Measurements from ENCODE around the gene TARDBP. TPM values are rescaled to one million over a fixed set of nuclear protein-coding genes. Genes with fewer than 3 reads are reported as not detected.

Gene TARDBP
- 253 and 268 TPM in 2 replicates for total RNA-seq
- long read RNA-seq, full-length matches to known transcripts: 552 of 608 reads
- long read RNA-seq, partial matches to known transcripts: 28 of 608 reads
- long read RNA-seq, other reads (novel, unspliced or antisense): 28 of 608 reads

GRCh38 chr1:11012260-11013159, at the start of gene TARDBP:
Gene TARDBP (plus strand): TSS chr1:11012654. CDS start chr1:11013728, 1,074 bp downstream.
- Mint-ChIP-seq H3K36me3 (ENCODE audit: low read depth) (peaks cover 11% of the 10 kb centered on the region), H3K27ac (ENCODE audit: unreplicated experiment) (peak within 1 kb of the TSS; percentile 100)

GRCh38 chr1:10965546-10966226, 46.8 kb upstream of the TARDBP start:
- H3K4me3 Mint-ChIP-seq: no peak overlapping the region
- H3K27ac Mint-ChIP-seq (ENCODE audit: unreplicated experiment): no peak overlapping the region
- no peak for DNase-seq (ENCODE audit: low read depth, low spot score)
- H3K9me3 Mint-ChIP-seq: no peaks in the 10 kb centered on the region
- H3K36me3 Mint-ChIP-seq (ENCODE audit: low read depth): no peaks in the 10 kb centered on the region
- H3K4me1 Mint-ChIP-seq: peaks cover 22% of the 10 kb centered on the region
- no peaks in the 10 kb centered on the region for H3K27me3 Mint-ChIP-seq (ENCODE audit: low read depth)
- TF ChIP-seq CTCF (conservative IDR thresholded peaks at IDR 0.05): no peak

More at GRCh38 chr1:11012260-11013159, at the start of gene TARDBP:
- H3K4me1 Mint-ChIP-seq: peaks cover 23% of the 10 kb centered on the region
- peak within 1 kb of the TSS; percentile 93 for H3K4me3 Mint-ChIP-seq
- no peaks in the 10 kb centered on the region for H3K9me3 Mint-ChIP-seq
- H3K27me3 Mint-ChIP-seq (ENCODE audit: low read depth): no peaks in the 10 kb centered on the region
- peak; percentile 88 for DNase-seq (ENCODE audit: low read depth, low spot score)
- no peak for TF ChIP-seq CTCF (conservative IDR thresholded peaks at IDR 0.05)

- peaks cover 14% of the 10 kb centered on the region for H3K4me1 Mint-ChIP-seq
- no peak overlapping the region for H3K27ac Mint-ChIP-seq (ENCODE audit: unreplicated experiment)
- DNase-seq (ENCODE audit: low read depth, low spot score): no peak
- TF ChIP-seq CTCF (conservative IDR thresholded peaks at IDR 0.05): no peak
- no peaks in the 10 kb centered on the region for H3K36me3 Mint-ChIP-seq (ENCODE audit: low read depth)
- no peak overlapping the region for H3K4me3 Mint-ChIP-seq
- H3K9me3 Mint-ChIP-seq: no peaks in the 10 kb centered on the region
- H3K27me3 Mint-ChIP-seq (ENCODE audit: low read depth): no peaks in the 10 kb centered on the region
Measured at GRCh38 chr1:10967090-10967489, 45.4 kb upstream of the TARDBP start.

- H3K27ac Mint-ChIP-seq (ENCODE audit: unreplicated experiment): no peak overlapping the region
- no peak for DNase-seq (ENCODE audit: low read depth, low spot score)
- TF ChIP-seq CTCF (conservative IDR thresholded peaks at IDR 0.05): no peak
- H3K9me3 Mint-ChIP-seq: no peaks in the 10 kb centered on the region
- no peak overlapping the region for H3K4me3 Mint-ChIP-seq
- peaks cover 14% of the 10 kb centered on the region for H3K4me1 Mint-ChIP-seq
- H3K36me3 Mint-ChIP-seq (ENCODE audit: low read depth): no peaks in the 10 kb centered on the region
- no peaks in the 10 kb centered on the region for H3K27me3 Mint-ChIP-seq (ENCODE audit: low read depth)
Measured at GRCh38 chr1:10968411-10968826, 44.0 kb upstream of the TARDBP start.

- Mint-ChIP-seq H3K27ac (ENCODE audit: unreplicated experiment) (no peak overlapping the region), H3K9me3 (no peaks in the 10 kb centered on the region), H3K4me3 (no peak overlapping the region), H3K4me1 (peaks cover 16% of the 10 kb centered on the region), H3K27me3 (ENCODE audit: low read depth) (no peaks in the 10 kb centered on the region), H3K36me3 (ENCODE audit: low read depth) (no peaks in the 10 kb centered on the region)
- no peak for TF ChIP-seq CTCF (conservative IDR thresholded peaks at IDR 0.05)
- no peak for DNase-seq (ENCODE audit: low read depth, low spot score)
Measured at GRCh38 chr1:10969267-10969970, 43.0 kb upstream of the TARDBP start.

Measured in neural crest cell (in vitro differentiated cells).